Parathyroid adenoma (tissue), 2 donors: ENCODE results near the gene ATP5PO.

Experiments used
- H2AFZ ChIP-seq: fragments of 300-600 bp; sonication (generic); one replicate; pipeline ENCODE4 v1.7.0; 2017; ENCODE audit warnings: antibody characterized with exemption, mild to moderate bottlenecking
- H3K27ac ChIP-seq: fragments of 300-600 bp; sonication (generic); one replicate; pipeline ENCODE4 v1.7.0; 2017
- H3K27me3 ChIP-seq: fragments of 300-600 bp; sonication (generic); one replicate; pipeline ENCODE4 v1.7.0; 2017; ENCODE audit warnings: low read length; ENCODE audit not compliant: control insufficient read depth, insufficient read depth
- H3K36me3 ChIP-seq: fragments of 300-600 bp; sonication (generic); one replicate; pipeline ENCODE4 v1.7.0; 2017; ENCODE audit warnings: low read length; ENCODE audit not compliant: control insufficient read depth, insufficient read depth
- H3K4me1 ChIP-seq: fragments of 300-600 bp; sonication (generic); one replicate; pipeline ENCODE4 v1.7.0; 2017; ENCODE audit warnings: control low read depth
- H3K4me2 ChIP-seq: fragments of 300-600 bp; sonication (generic); one replicate; pipeline ENCODE4 v1.7.0; 2017; ENCODE audit warnings: low read length
- H3K4me3 ChIP-seq: fragments of 300-600 bp; sonication (generic); one replicate; pipeline ENCODE4 v1.7.0; 2017; ENCODE audit warnings: low read depth, low read length
- H3K79me2 ChIP-seq: fragments of 300-600 bp; sonication (generic); one replicate; pipeline ENCODE4 v1.7.0; 2017; ENCODE audit warnings: control low read depth
- H3K9ac ChIP-seq: fragments of 300-600 bp; sonication (generic); one replicate; pipeline ENCODE4 v1.7.0; 2017; ENCODE audit warnings: mild to moderate bottlenecking
- H3K9me3 ChIP-seq: fragments of 300-600 bp; sonication (generic); one replicate; pipeline ENCODE4 v1.7.0; 2017; ENCODE audit warnings: low read length; ENCODE audit not compliant: control insufficient read depth
- TF ChIP-seq, protein P1 (sequence below): fragments of 300-600 bp; sonication (generic); IDR thresholded peaks from one replicate; pipeline ENCODE4 v1.7.0; 2017; ENCODE audit warnings: antibody characterized with exemption, mild to moderate bottlenecking
- donor health status: primary hyperparathyroidism.

ATP5PO gene

DNA sequence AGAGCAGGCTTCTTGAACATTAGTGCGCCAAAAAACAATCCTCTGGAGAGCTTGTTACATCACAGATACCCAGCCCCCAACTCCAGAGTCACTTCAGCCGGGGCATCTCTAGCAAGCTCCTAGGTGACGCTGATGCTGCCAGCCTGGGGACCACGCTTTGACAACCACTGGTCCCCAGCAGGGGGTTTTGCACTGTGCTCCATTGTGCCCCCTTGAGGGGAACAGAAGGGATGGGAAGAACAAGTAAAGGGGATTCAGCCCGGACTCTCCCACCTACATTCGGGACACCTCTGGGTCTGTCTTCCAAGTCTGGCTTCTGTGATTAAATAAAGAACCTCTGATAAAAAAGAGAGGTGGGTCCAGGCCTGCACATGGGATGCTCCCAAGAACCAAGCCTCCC lies 60.4 kb downstream of the ATP5PO start:
- TF ChIP-seq, protein P1, sequence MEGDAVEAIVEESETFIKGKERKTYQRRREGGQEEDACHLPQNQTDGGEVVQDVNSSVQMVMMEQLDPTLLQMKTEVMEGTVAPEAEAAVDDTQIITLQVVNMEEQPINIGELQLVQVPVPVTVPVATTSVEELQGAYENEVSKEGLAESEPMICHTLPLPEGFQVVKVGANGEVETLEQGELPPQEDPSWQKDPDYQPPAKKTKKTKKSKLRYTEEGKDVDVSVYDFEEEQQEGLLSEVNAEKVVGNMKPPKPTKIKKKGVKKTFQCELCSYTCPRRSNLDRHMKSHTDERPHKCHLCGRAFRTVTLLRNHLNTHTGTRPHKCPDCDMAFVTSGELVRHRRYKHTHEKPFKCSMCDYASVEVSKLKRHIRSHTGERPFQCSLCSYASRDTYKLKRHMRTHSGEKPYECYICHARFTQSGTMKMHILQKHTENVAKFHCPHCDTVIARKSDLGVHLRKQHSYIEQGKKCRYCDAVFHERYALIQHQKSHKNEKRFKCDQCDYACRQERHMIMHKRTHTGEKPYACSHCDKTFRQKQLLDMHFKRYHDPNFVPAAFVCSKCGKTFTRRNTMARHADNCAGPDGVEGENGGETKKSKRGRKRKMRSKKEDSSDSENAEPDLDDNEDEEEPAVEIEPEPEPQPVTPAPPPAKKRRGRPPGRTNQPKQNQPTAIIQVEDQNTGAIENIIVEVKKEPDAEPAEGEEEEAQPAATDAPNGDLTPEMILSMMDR: no peak
- H3K9me3 ChIP-seq: no peaks in the 10 kb centered on the region
- no peak overlapping the region for H3K9ac ChIP-seq
- no peak overlapping the region for H3K4me3 ChIP-seq
- H2AFZ ChIP-seq: no peak overlapping the region
- no peak overlapping the region for H3K4me2 ChIP-seq
- H3K79me2 ChIP-seq: no peaks in the 10 kb centered on the region
- no peaks in the 10 kb centered on the region for H3K4me1 ChIP-seq
- no peaks in the 10 kb centered on the region for H3K36me3 ChIP-seq
- no peaks in the 10 kb centered on the region for H3K27me3 ChIP-seq
- no peak overlapping the region for H3K27ac ChIP-seq

DNA sequence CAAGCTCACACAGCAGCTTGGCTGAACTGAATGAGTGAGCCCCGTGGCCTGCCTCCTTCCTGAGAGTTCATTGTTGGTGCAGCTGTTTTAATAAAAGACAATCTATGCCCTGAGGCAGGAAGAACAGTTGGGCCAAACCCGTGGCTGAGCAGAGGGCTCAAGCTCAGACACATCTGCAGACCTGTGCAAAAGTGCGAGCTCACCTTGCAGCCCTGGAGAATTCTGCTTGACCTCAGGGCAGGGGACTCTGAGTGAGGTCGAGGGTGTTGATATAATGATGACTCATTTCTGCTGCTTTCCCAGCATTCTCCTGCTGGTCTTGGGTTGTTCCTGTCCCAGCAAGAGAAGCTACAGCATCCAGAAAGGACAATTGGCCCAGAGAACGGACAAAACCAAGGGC lies 61.0 kb downstream of the ATP5PO start:
- no peaks in the 10 kb centered on the region for H3K4me1 ChIP-seq
- no peak overlapping the region for H3K9ac ChIP-seq
- TF ChIP-seq, protein P1: no peak
- no peaks in the 10 kb centered on the region for H3K36me3 ChIP-seq
- no peak overlapping the region for H3K27ac ChIP-seq
- H3K4me3 ChIP-seq: no peak overlapping the region
- H3K9me3 ChIP-seq: no peaks in the 10 kb centered on the region
- no peak overlapping the region for H2AFZ ChIP-seq
- H3K4me2 ChIP-seq: no peak overlapping the region
- H3K27me3 ChIP-seq: no peaks in the 10 kb centered on the region
- no peaks in the 10 kb centered on the region for H3K79me2 ChIP-seq
